GM12878 (cell line): ENCODE results near the gene FGF1. TPM values are rescaled to one million over a fixed set of nuclear protein-coding genes. Genes with fewer than 3 reads are reported as not detected.

Source experiments
- ATAC-seq: fragments of 200-7000 bp; cut with Tn5 transposase; 3 replicates; pipeline ENCODE4 v1.9.1; 2020; ENCODE audit warnings: mild to moderate bottlenecking, moderate library complexity
- BruUV-seq: library from RNA; stranded (reverse); fragments of 400-500 nt; replicated peaks from 2 replicates; lab custom pipeline; 2021; lab: Mats Ljungman, UMichigan
- CTCF ChIA-PET: fragments of 300-600 bp; sonication (Branson Sonifier 250); formaldehyde crosslinking; extraction: SDS; loops from one replicate; lab custom pipeline; 2021; ENCODE audit warnings: inconsistent platforms; lab: Yijun Ruan, JAX
- POLR2A ChIA-PET: fragments of 350-600 bp; formaldehyde crosslinking; extraction: SDS; loops from one replicate; lab custom pipeline; 2021; ENCODE audit warnings: inconsistent platforms; lab: Charles Lee
- RAD21 ChIA-PET: fragments of 300-600 bp; sonication (Branson Sonifier 250); formaldehyde crosslinking; loops from one replicate; lab custom pipeline; 2023; ENCODE audit warnings: antibody characterized with exemption; ENCODE audit not compliant: unreplicated experiment; lab: Charles Lee
- SMC1A ChIA-PET: fragments of 300-600 bp; sonication (Branson Sonifier 250); formaldehyde crosslinking; loops from one replicate; lab custom pipeline; 2023; ENCODE audit not compliant: unreplicated experiment, uncharacterized antibody; lab: Charles Lee
- DNase-seq: peaks from one replicate; pipeline ENCODE4 v3.0.0-alpha.2; 2011; ENCODE audit warnings: low read depth, low spot score
- FAIRE-seq: peaks from 3 replicates; lab custom pipeline; 2011; peaks lifted over from hg19 to GRCh38; lab: Jason Lieb, UNC
- H2AFZ ChIP-seq: 2 replicates; pipeline ENCODE4 v1.6.0; 2011; ENCODE audit warnings: low read depth, low read length, control low read depth; ENCODE audit not compliant: control insufficient read depth
- H3K27ac ChIP-seq: 2 replicates; pipeline ENCODE4 v1.5.1; 2011; ENCODE audit warnings: control low read depth; ENCODE audit not compliant: control insufficient read depth, insufficient read depth
- H3K27me3 ChIP-seq, 2 experiments: replicated peaks in 1 of 2; 2 replicates each; pipeline versions ENCODE4 v1.6.0 to v1.6.1; 2011; ENCODE audit warnings: low read length in 1 of 2; ENCODE audit not compliant: control insufficient read depth in 2 of 2, insufficient read depth in 2 of 2
- H3K36me3 ChIP-seq, 2 experiments: 2 replicates each; pipeline ENCODE4 v1.5.1; 2011; ENCODE audit warnings: low read length in 1 of 2; ENCODE audit not compliant: control insufficient read depth in 2 of 2, insufficient read depth in 2 of 2
- H3K4me1 ChIP-seq: 2 replicates; pipeline ENCODE4 v1.6.1; 2011; ENCODE audit warnings: mild to moderate bottlenecking, low read length, moderate library complexity, mixed read lengths; ENCODE audit not compliant: control insufficient read depth, insufficient read depth
- H3K4me2 ChIP-seq: 2 replicates; pipeline ENCODE4 v1.6.0; 2011; ENCODE audit warnings: control low read depth; ENCODE audit not compliant: control insufficient read depth, insufficient read depth
- H3K4me3 ChIP-seq: fragments of 200-600 bp; sonication (generic); 2 replicates; pipeline ENCODE4 v1.5.1; 2016
- H3K79me2 ChIP-seq: 2 replicates; pipeline ENCODE4 v1.6.0; 2011; ENCODE audit warnings: low read length; ENCODE audit not compliant: control insufficient read depth, insufficient read depth
- H3K9ac ChIP-seq: 2 replicates; pipeline ENCODE4 v1.8.0; 2011; ENCODE audit warnings: low read length, control low read depth, mixed read lengths; ENCODE audit not compliant: control insufficient read depth, insufficient read depth
- H3K9me3 ChIP-seq: replicated peaks from 3 replicates; pipeline ENCODE4 v1.5.1; 2011; ENCODE audit warnings: mild to moderate bottlenecking, low read length; ENCODE audit not compliant: control insufficient read depth, insufficient read depth
- H4K20me1 ChIP-seq: 2 replicates; pipeline ENCODE4 v1.6.0; 2011; ENCODE audit not compliant: control insufficient read depth, insufficient read depth
- BRCA1 ChIP-seq: IDR thresholded peaks from 2 replicates; pipeline ENCODE4 v1.6.1; 2011; ENCODE audit warnings: low read depth, low read length, improper control_type of control experiment
- CBFB ChIP-seq: IDR thresholded peaks from 2 replicates; pipeline ENCODE4 v1.6.1; 2016; ENCODE audit warnings: antibody characterized with exemption, low read depth
- CBX5 ChIP-seq: sonication (generic); IDR thresholded peaks from 2 replicates; pipeline ENCODE4 v1.6.1; 2016; ENCODE audit warnings: low read depth, moderate library complexity, mild to moderate bottlenecking, inconsistent platforms
- DPF2 ChIP-seq: fragments of 450-650 bp; IDR thresholded peaks from 2 replicates; pipeline ENCODE4 v1.6.1; 2017; ENCODE audit warnings: mild to moderate bottlenecking
- EZH2 ChIP-seq: IDR thresholded peaks from 2 replicates; pipeline ENCODE4 v1.6.1; 2012; ENCODE audit warnings: low read depth, mild to moderate bottlenecking, control low read depth, inconsistent platforms, low read length, borderline replicate concordance; ENCODE audit not compliant: control insufficient read depth
- HDGF ChIP-seq: fragments of 450-650 bp; IDR thresholded peaks from 2 replicates; pipeline ENCODE4 v1.6.1; 2016; ENCODE audit warnings: antibody characterized with exemption
- IRF4 ChIP-seq: IDR thresholded peaks from 2 replicates; pipeline ENCODE4 v1.6.1; 2011; ENCODE audit warnings: low read depth, low read length
- POLR2AphosphoS5 ChIP-seq: IDR thresholded peaks from 2 replicates; pipeline ENCODE4 v1.6.1; 2011; ENCODE audit warnings: mild to moderate bottlenecking, low read length, inconsistent platforms
- RELA ChIP-seq: fragments of 450-650 bp; IDR thresholded peaks from 2 replicates; pipeline ENCODE4 v1.8.0; 2014; ENCODE audit warnings: borderline replicate concordance; ENCODE audit not compliant: partially characterized antibody
- SRF ChIP-seq, 2 experiments: IDR thresholded peaks; 2 replicates each; pipeline ENCODE4 v1.6.1; 2011; ENCODE audit warnings: low read depth in 2 of 2, low read length in 2 of 2, mild to moderate bottlenecking in 1 of 2, moderate library complexity in 1 of 2
- ZNF274 ChIP-seq: IDR thresholded peaks from one replicate; pipeline ENCODE4 v1.8.0; 2011; ENCODE audit not compliant: insufficient read length, insufficient read depth
- ZNF622 ChIP-seq: fragments of 450-650 bp; IDR thresholded peaks from 2 replicates; pipeline ENCODE4 v1.6.1; 2017; ENCODE audit warnings: mild to moderate bottlenecking, inconsistent platforms
- WGBS: methylation state at CpG from one replicate; pipeline ENCODE4 v1.1.6; 2016; ENCODE audit warnings: low lambda C conversion rate; ENCODE audit not compliant: insufficient replicate concordance, insufficient coverage; ENCODE audit errors: missing lambda C conversion rate; 5-methylcytosine and 5-hydroxymethylcytosine counted together
- in situ Hi-C: fragments of 300-500 bp; cut with MboI; formaldehyde crosslinking; loops from 9 replicates; pipeline ENCODE4 v1.14.3; 2018; ENCODE audit warnings: mixed read lengths
- intact Hi-C: fragments of 100-400 bp; cut with micrococcal nuclease; formaldehyde crosslinking; loops from one replicate; pipeline ENCODE4 v1.14.2; 2022; ENCODE audit not compliant: unreplicated experiment
- polyA plus RNA-seq, 11 experiments: library from polyadenylated mRNA; depleted of rRNA in 4 of 11; unstranded in 6 of 11; stranded (reverse) in 5 of 11; fragments of >200 nt; fragmentation: Nextera tagmentation in 4 of 11; fragmentation: Illumina TruSeq in 1 of 11; extraction: Ambion mirVana in 4 of 11; extraction: Trizol in 1 of 11; gene quantifications; 1 replicate in 1 of 11; 2 replicates in 10 of 11; pipeline versions ENCODE4 v1.2.1 to v1.2.3, GENCODE V29; 2011 to 2016; ENCODE audit warnings: inconsistent platforms in 2 of 11, missing spikeins in 2 of 11, low read depth in 1 of 11
- total RNA-seq, 4 experiments: library from RNA; depleted of rRNA in 3 of 4; stranded (reverse); fragments of >200 nt in 3 of 4; fragmentation: Illumina TruSeq in 1 of 4; extraction: Trizol in 1 of 4; gene quantifications; 2 replicates each; pipeline versions ENCODE4 v1.2.1 to v1.2.3, GENCODE V29; 2013 to 2021
- TF ChIP-seq, protein P1 (sequence below): fragments of 150-350 bp; IDR thresholded peaks from 2 replicates; pipeline ENCODE4 v1.6.1; 2016; ENCODE audit warnings: low read depth, low read length
- TF ChIP-seq, protein P2 (sequence below): IDR thresholded peaks from 2 replicates; pipeline ENCODE4 v1.6.1; 2012; ENCODE audit warnings: low read length, inconsistent platforms
- TF ChIP-seq, protein P3 (sequence below): fragments of 150-350 bp; IDR thresholded peaks from 2 replicates; pipeline ENCODE4 v1.6.1; 2014; ENCODE audit warnings: mild to moderate bottlenecking, low read depth, low read length
- TF ChIP-seq, protein P4 (sequence below): IDR thresholded peaks from 2 replicates; pipeline ENCODE4 v1.6.1; 2011; ENCODE audit warnings: borderline replicate concordance, low read depth, mild to moderate bottlenecking, moderate library complexity, low read length; ENCODE audit not compliant: insufficient read depth, poor library complexity, severe bottlenecking
- TF ChIP-seq, protein P5 (sequence below): fragments of 450-650 bp; IDR thresholded peaks from 2 replicates; pipeline ENCODE4 v1.6.1; 2014; ENCODE audit warnings: mild to moderate bottlenecking

FGF1 gene
- total and polyA plus RNA-seq, 10 of the 15 experiments (the other 5 are each of a cell fraction or from before 2014, with no cell fraction given), result not detected

DNA sequence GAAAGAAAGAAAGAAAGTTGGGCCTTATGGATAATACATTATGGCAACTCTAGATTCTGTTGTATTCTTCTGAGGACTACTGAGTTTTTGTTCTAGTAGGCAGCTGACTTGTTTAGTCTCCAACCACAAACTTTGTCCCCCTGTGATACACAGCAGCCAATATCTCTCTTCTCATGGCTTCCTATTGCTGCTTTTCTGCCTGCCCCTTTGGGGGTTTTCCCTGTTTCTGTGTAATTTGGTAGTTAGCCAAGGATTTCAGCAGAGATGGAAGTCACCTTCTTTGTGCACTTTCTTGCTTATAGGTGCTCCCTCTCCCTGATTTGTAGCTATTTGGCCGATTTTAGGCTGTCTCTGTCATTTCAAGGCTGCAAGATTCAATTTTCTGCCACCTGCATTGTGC is 109.6 kb downstream of the FGF1 start:
- Histone ChIP-seq H3K36me3 (no peaks in the 10 kb centered on the region), H3K9me3 (no peaks in the 10 kb centered on the region), H3K4me2 (no peak overlapping the region), H3K9ac (no peak overlapping the region), H2AFZ (no peak overlapping the region), H3K79me2 (no peaks in the 10 kb centered on the region), H3K27me3 (no peaks in the 10 kb centered on the region), H3K27ac (no peak overlapping the region), H3K4me1 (no peaks in the 10 kb centered on the region), H3K4me3 (no peak overlapping the region), H4K20me1 (no peaks in the 10 kb centered on the region)
- POLR2A ChIA-PET, result no interaction called here
- RAD21 ChIA-PET, result no interaction called here
- SMC1A ChIA-PET, result interaction anchor here (0.6 to 0.9 kb wide), 2 partner anchors 9 to 24 kb away, joined by 3 to 5 read pairs; no protein-coding TSS in a partner anchor
- in situ Hi-C loops (no loop called here), intact Hi-C loops (no loop called here)
- CTCF ChIA-PET, result no interaction called here
- TF ChIP-seq BRCA1, result no peak
- TF ChIP-seq EZH2, result no peak
- TF ChIP-seq HDGF, result no peak
- TF ChIP-seq, protein P1, sequence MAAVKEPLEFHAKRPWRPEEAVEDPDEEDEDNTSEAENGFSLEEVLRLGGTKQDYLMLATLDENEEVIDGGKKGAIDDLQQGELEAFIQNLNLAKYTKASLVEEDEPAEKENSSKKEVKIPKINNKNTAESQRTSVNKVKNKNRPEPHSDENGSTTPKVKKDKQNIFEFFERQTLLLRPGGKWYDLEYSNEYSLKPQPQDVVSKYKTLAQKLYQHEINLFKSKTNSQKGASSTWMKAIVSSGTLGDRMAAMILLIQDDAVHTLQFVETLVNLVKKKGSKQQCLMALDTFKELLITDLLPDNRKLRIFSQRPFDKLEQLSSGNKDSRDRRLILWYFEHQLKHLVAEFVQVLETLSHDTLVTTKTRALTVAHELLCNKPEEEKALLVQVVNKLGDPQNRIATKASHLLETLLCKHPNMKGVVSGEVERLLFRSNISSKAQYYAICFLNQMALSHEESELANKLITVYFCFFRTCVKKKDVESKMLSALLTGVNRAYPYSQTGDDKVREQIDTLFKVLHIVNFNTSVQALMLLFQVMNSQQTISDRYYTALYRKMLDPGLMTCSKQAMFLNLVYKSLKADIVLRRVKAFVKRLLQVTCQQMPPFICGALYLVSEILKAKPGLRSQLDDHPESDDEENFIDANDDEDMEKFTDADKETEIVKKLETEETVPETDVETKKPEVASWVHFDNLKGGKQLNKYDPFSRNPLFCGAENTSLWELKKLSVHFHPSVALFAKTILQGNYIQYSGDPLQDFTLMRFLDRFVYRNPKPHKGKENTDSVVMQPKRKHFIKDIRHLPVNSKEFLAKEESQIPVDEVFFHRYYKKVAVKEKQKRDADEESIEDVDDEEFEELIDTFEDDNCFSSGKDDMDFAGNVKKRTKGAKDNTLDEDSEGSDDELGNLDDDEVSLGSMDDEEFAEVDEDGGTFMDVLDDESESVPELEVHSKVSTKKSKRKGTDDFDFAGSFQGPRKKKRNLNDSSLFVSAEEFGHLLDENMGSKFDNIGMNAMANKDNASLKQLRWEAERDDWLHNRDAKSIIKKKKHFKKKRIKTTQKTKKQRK, result no peak
- TF ChIP-seq, protein P2, sequence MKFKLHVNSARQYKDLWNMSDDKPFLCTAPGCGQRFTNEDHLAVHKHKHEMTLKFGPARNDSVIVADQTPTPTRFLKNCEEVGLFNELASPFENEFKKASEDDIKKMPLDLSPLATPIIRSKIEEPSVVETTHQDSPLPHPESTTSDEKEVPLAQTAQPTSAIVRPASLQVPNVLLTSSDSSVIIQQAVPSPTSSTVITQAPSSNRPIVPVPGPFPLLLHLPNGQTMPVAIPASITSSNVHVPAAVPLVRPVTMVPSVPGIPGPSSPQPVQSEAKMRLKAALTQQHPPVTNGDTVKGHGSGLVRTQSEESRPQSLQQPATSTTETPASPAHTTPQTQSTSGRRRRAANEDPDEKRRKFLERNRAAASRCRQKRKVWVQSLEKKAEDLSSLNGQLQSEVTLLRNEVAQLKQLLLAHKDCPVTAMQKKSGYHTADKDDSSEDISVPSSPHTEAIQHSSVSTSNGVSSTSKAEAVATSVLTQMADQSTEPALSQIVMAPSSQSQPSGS, result no peak
- no peak for TF ChIP-seq RELA
- no peak for TF ChIP-seq IRF4
- no peak for TF ChIP-seq POLR2AphosphoS5
- TF ChIP-seq, protein P3, sequence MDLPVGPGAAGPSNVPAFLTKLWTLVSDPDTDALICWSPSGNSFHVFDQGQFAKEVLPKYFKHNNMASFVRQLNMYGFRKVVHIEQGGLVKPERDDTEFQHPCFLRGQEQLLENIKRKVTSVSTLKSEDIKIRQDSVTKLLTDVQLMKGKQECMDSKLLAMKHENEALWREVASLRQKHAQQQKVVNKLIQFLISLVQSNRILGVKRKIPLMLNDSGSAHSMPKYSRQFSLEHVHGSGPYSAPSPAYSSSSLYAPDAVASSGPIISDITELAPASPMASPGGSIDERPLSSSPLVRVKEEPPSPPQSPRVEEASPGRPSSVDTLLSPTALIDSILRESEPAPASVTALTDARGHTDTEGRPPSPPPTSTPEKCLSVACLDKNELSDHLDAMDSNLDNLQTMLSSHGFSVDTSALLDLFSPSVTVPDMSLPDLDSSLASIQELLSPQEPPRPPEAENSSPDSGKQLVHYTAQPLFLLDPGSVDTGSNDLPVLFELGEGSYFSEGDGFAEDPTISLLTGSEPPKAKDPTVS, result no peak
- TF ChIP-seq, protein P4, sequence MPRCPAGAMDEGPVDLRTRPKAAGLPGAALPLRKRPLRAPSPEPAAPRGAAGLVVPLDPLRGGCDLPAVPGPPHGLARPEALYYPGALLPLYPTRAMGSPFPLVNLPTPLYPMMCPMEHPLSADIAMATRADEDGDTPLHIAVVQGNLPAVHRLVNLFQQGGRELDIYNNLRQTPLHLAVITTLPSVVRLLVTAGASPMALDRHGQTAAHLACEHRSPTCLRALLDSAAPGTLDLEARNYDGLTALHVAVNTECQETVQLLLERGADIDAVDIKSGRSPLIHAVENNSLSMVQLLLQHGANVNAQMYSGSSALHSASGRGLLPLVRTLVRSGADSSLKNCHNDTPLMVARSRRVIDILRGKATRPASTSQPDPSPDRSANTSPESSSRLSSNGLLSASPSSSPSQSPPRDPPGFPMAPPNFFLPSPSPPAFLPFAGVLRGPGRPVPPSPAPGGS, result no peak
- TF ChIP-seq ZNF622, result no peak
- no peak for TF ChIP-seq SRF (IDR thresholded peaks at IDR 0.05; ENCODE audit: low read depth in 2 of 2, low read length in 2 of 2)
- no peak for TF ChIP-seq CBX5
- TF ChIP-seq, protein P5, sequence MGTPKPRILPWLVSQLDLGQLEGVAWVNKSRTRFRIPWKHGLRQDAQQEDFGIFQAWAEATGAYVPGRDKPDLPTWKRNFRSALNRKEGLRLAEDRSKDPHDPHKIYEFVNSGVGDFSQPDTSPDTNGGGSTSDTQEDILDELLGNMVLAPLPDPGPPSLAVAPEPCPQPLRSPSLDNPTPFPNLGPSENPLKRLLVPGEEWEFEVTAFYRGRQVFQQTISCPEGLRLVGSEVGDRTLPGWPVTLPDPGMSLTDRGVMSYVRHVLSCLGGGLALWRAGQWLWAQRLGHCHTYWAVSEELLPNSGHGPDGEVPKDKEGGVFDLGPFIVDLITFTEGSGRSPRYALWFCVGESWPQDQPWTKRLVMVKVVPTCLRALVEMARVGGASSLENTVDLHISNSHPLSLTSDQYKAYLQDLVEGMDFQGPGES, result no peak
- no peak for TF ChIP-seq ZNF274
- TF ChIP-seq DPF2, result no peak
- TF ChIP-seq CBFB, result no peak
- BruUV-seq, result no TSS peak
- ATAC-seq (no peak), FAIRE-seq (no peak), DNase-seq (no peak)
- 0% methylated on average over 1 of the region's 1 CpG for WGBS
